SJSA1 (cell line): ENCODE results near the gene IFT80. TPM values are rescaled to one million over a fixed set of nuclear protein-coding genes. Genes with fewer than 3 reads are reported as not detected.
A peak's percentile ranks its signal among the peaks of the same experiment; 100 is the strongest.

ENCODE experiments used
- DNase-seq, 2 experiments: peaks; one replicate each; pipeline ENCODE4 v3.0.0-alpha.2; 2015 to 2020; ENCODE audit warnings: low spot score in 2 of 2, low read depth in 1 of 2
- H3K27ac ChIP-seq: fragments of 250-450 bp; sonication (Bioruptor Pico); 2 replicates; pipeline ENCODE4 v1.5.1; 2020; ENCODE audit warnings: mild to moderate bottlenecking, moderate library complexity
- H3K27me3 ChIP-seq: fragments of 250-450 bp; sonication (Bioruptor Pico); replicated peaks from 2 replicates; pipeline ENCODE4 v1.5.1; 2020; ENCODE audit warnings: mild to moderate bottlenecking, moderate library complexity
- H3K36me3 ChIP-seq: fragments of 250-450 bp; sonication (Bioruptor Pico); 2 replicates; pipeline ENCODE4 v1.5.1; 2020; ENCODE audit warnings: mild to moderate bottlenecking
- H3K4me1 ChIP-seq: fragments of 250-450 bp; sonication (Bioruptor Pico); replicated peaks from 2 replicates; pipeline ENCODE4 v1.6.1; 2021; ENCODE audit warnings: mild to moderate bottlenecking
- H3K4me3 ChIP-seq: fragments of 250-450 bp; sonication (Bioruptor Pico); 2 replicates; pipeline ENCODE4 v1.5.1; 2020; ENCODE audit warnings: mild to moderate bottlenecking
- H3K9me3 ChIP-seq: fragments of 250-450 bp; sonication (Bioruptor Pico); replicated peaks from 2 replicates; pipeline ENCODE4 v1.5.1; 2020; ENCODE audit warnings: mild to moderate bottlenecking
- total RNA-seq: library from RNA; depleted of rRNA; stranded (reverse); fragments of >200 nt; shearing (Covaris generic); gene quantifications from 2 replicates; pipeline ENCODE4 v1.2.3, GENCODE V29; 2014

The IFT80 gene
- total RNA-seq, 1 experiment from 2014 or later = 26.9 TPM

GRCh38 chr3:160392798-160393197, 6.2 kb downstream of the IFT80 start:
- no peaks in the 10 kb centered on the region; the same call in 1 of the 2 replicates for H3K4me1 ChIP-seq
- no peaks in the 10 kb centered on the region for H3K36me3 ChIP-seq

GRCh38 chr3:160390565-160391138, 8.4 kb downstream of the IFT80 start:
- Histone ChIP-seq H3K36me3 (no peaks in the 10 kb centered on the region), H3K27ac (no peak overlapping the region), H3K27me3 (no peaks in the 10 kb centered on the region), H3K4me3 (no peak overlapping the region), H3K4me1 (no peaks in the 10 kb centered on the region; the same call in 1 of the 2 replicates), H3K9me3 (no peaks in the 10 kb centered on the region)
- DNase-seq = no peak

More at GRCh38 chr3:160392798-160393197, 6.2 kb downstream of the IFT80 start:
- Histone ChIP-seq H3K9me3 (no peaks in the 10 kb centered on the region), H3K27me3 (no peaks in the 10 kb centered on the region), H3K27ac (no peak overlapping the region), H3K4me3 (no peak overlapping the region)
- DNase-seq = no peak

GRCh38 chr3:160384639-160385318, 14.2 kb downstream of the IFT80 start:
- no peaks in the 10 kb centered on the region for H3K4me1 ChIP-seq

GRCh38 chr3:160381470-160381869, 17.6 kb downstream of the IFT80 start:
- H3K27ac ChIP-seq = no peak overlapping the region
- no peak overlapping the region for H3K4me3 ChIP-seq
- DNase-seq = no peak
- H3K4me1 ChIP-seq = no peaks in the 10 kb centered on the region
- peaks cover 4% of the 10 kb centered on the region; the same call in 1 of the 2 replicates for H3K36me3 ChIP-seq
- H3K27me3 ChIP-seq = no peaks in the 10 kb centered on the region
- H3K9me3 ChIP-seq = no peaks in the 10 kb centered on the region

More at GRCh38 chr3:160384639-160385318, 14.2 kb downstream of the IFT80 start:
- no peaks in the 10 kb centered on the region for H3K27me3 ChIP-seq
- no peaks in the 10 kb centered on the region for H3K9me3 ChIP-seq
- no peak overlapping the region for H3K4me3 ChIP-seq
- DNase-seq = no peak
- no peak overlapping the region for H3K27ac ChIP-seq
- H3K36me3 ChIP-seq = no peaks in the 10 kb centered on the region

GRCh38 chr3:160379628-160380214, 19.3 kb downstream of the IFT80 start:
- no peak for DNase-seq
- Histone ChIP-seq H3K4me1 (no peaks in the 10 kb centered on the region), H3K9me3 (no peaks in the 10 kb centered on the region), H3K27ac (no peak overlapping the region), H3K4me3 (no peak overlapping the region), H3K36me3 (peaks cover 6% of the 10 kb centered on the region; the same call in 1 of the 2 replicates), H3K27me3 (no peaks in the 10 kb centered on the region)

- no peak for DNase-seq
- H3K27ac ChIP-seq = no peak overlapping the region
- H3K4me1 ChIP-seq = no peaks in the 10 kb centered on the region
- no peaks in the 10 kb centered on the region for H3K9me3 ChIP-seq
- H3K36me3 ChIP-seq = peaks cover 14% of the 10 kb centered on the region; the same call in 1 of the 2 replicates
- no peak overlapping the region for H3K4me3 ChIP-seq
- H3K27me3 ChIP-seq = no peaks in the 10 kb centered on the region
These were observed 20.5 kb downstream of the IFT80 start for GRCh38 chr3:160378331-160379109.

- no peak overlapping the region for H3K4me3 ChIP-seq
- H3K27ac ChIP-seq = no peak overlapping the region
- DNase-seq = no peak
- no peaks in the 10 kb centered on the region for H3K9me3 ChIP-seq
- H3K4me1 ChIP-seq = peaks cover 10% of the 10 kb centered on the region
- peaks cover 14% of the 10 kb centered on the region; the same call in 1 of the 2 replicates for H3K36me3 ChIP-seq
- no peaks in the 10 kb centered on the region for H3K27me3 ChIP-seq
These were observed 22.3 kb downstream of the IFT80 start for GRCh38 chr3:160376681-160377080.

GRCh38 chr3:160374925-160375324, 24.1 kb downstream of the IFT80 start:
- Histone ChIP-seq H3K9me3 (no peaks in the 10 kb centered on the region), H3K27me3 (no peaks in the 10 kb centered on the region), H3K4me3 (no peak overlapping the region), H3K36me3 (peaks cover 14% of the 10 kb centered on the region; the same call in 1 of the 2 replicates), H3K4me1 (peaks cover 10% of the 10 kb centered on the region), H3K27ac (no peak overlapping the region)
- no peak for DNase-seq

- Histone ChIP-seq H3K36me3 (peaks cover 14% of the 10 kb centered on the region; the same call in 1 of the 2 replicates), H3K27ac (no peak overlapping the region), H3K4me3 (no peak overlapping the region), H3K27me3 (no peaks in the 10 kb centered on the region), H3K4me1 (peaks cover 10% of the 10 kb centered on the region), H3K9me3 (no peaks in the 10 kb centered on the region)
- no peak for DNase-seq
These were observed 24.6 kb downstream of the IFT80 start for GRCh38 chr3:160374472-160374871.

- no peaks in the 10 kb centered on the region for H3K27me3 ChIP-seq
- H3K36me3 ChIP-seq = peaks cover 14% of the 10 kb centered on the region; the same call in 1 of the 2 replicates
- no peak for DNase-seq
- H3K4me3 ChIP-seq = no peak overlapping the region
- H3K4me1 ChIP-seq = peaks cover 10% of the 10 kb centered on the region
- H3K27ac ChIP-seq = no peak overlapping the region
- H3K9me3 ChIP-seq = no peaks in the 10 kb centered on the region
These were observed 25.4 kb downstream of the IFT80 start for GRCh38 chr3:160373655-160374054.

GRCh38 chr3:160372780-160373179, 26.2 kb downstream of the IFT80 start:
- Histone ChIP-seq H3K36me3 (peaks cover 14% of the 10 kb centered on the region; the same call in 1 of the 2 replicates), H3K27me3 (no peaks in the 10 kb centered on the region), H3K4me1 (peaks cover 10% of the 10 kb centered on the region), H3K9me3 (no peaks in the 10 kb centered on the region), H3K27ac (peak overlapping the region; percentile 36), H3K4me3 (no peak overlapping the region)
- peak in 1 of 2 experiments; percentile 62 for DNase-seq

GRCh38 chr3:160370987-160371857, 27.8 kb downstream of the IFT80 start:
- H3K4me1 ChIP-seq = peaks cover 10% of the 10 kb centered on the region
- H3K27me3 ChIP-seq = no peaks in the 10 kb centered on the region
- no peak overlapping the region for H3K27ac ChIP-seq

GRCh38 chr3:160369784-160370183, 29.2 kb downstream of the IFT80 start:
- no peak overlapping the region for H3K4me3 ChIP-seq
- no peak for DNase-seq
- peaks cover 10% of the 10 kb centered on the region for H3K4me1 ChIP-seq
- no peaks in the 10 kb centered on the region for H3K9me3 ChIP-seq
- H3K27ac ChIP-seq = no peak overlapping the region
- no peaks in the 10 kb centered on the region for H3K27me3 ChIP-seq
- 0 out of 2 replicates have a peak, but pooled peaks cover 8% of the 10 kb centered on the region for H3K36me3 ChIP-seq

More at GRCh38 chr3:160370987-160371857, 27.8 kb downstream of the IFT80 start:
- DNase-seq = no peak
- Histone ChIP-seq H3K9me3 (no peaks in the 10 kb centered on the region), H3K4me3 (no peak overlapping the region), H3K36me3 (0 out of 2 replicates have a peak, but pooled peaks cover 8% of the 10 kb centered on the region)
